ENCODE results near the gene FUS.

Gene FUS

GRCh38 chr16:31201582-31202413, 21.9 kb downstream of the FUS start (continued):
- TF ChIP-seq ZBTB6 (tag by site-specific recombination; IDR thresholded peaks at IDR 0.05) (no peak), ZNF530 (tag by site-specific recombination; IDR thresholded peaks at IDR 0.05; ENCODE audit: low read depth) (no peak), PATZ1 (tag by site-specific recombination; IDR thresholded peaks at IDR 0.05) (0 out of 2 replicates have a peak, but pooled peaks have one; percentile 20), ZBTB26 (tag by site-specific recombination; optimal IDR thresholded peaks at IDR 0.05) (no peak), EGR2 (tag by site-specific recombination; IDR thresholded peaks at IDR 0.05; ENCODE audit: low read depth) (0 out of 2 replicates have a peak, but pooled peaks have one; percentile 34), ZFHX2 (tag by site-specific recombination; conservative IDR thresholded peaks at IDR 0.05) (peak; percentile 39; the same call in 1 of the 2 replicates), HOXA7 (CRISPR knock-in tag; IDR thresholded peaks at IDR 0.05; ENCODE audit: borderline replicate concordance) (no peak), ZNF350 (tag by site-specific recombination; IDR thresholded peaks at IDR 0.05) (no peak), ZNF707 (tag by site-specific recombination; IDR thresholded peaks at IDR 0.05) (no peak), REPIN1 (tag by site-specific recombination; IDR thresholded peaks at IDR 0.05; ENCODE audit: low read depth) (no peak), ZNF341 (tag by site-specific recombination; IDR thresholded peaks at IDR 0.05; ENCODE audit: low read depth) (peak; percentile 45; the same call in 1 of the 2 replicates), ZNF121 (tag by site-specific recombination; IDR thresholded peaks at IDR 0.05) (no peak), ZNF558 (tag by site-specific recombination; IDR thresholded peaks at IDR 0.05) (no peak), ZNF302 (tag by site-specific recombination; IDR thresholded peaks at IDR 0.05; ENCODE audit: low read depth) (no peak), ZNF2 (tag by site-specific recombination; IDR thresholded peaks at IDR 0.05) (0 out of 2 replicates have a peak, but pooled peaks have one; percentile 25), MZF1 (tag by site-specific recombination; IDR thresholded peaks at IDR 0.05; ENCODE audit: borderline replicate concordance) (no peak), ZNF148 (tag by site-specific recombination; IDR thresholded peaks at IDR 0.05; ENCODE audit: borderline replicate concordance) (no peak), KLF17 (tag by site-specific recombination; IDR thresholded peaks at IDR 0.05) (0 out of 2 replicates have a peak, but pooled peaks have one; percentile 28), SCRT2 (tag by site-specific recombination; IDR thresholded peaks at IDR 0.05) (no peak), KLF1 (tag by site-specific recombination; IDR thresholded peaks at IDR 0.05) (peak; percentile 97), ZNF629 (tag by site-specific recombination; IDR thresholded peaks at IDR 0.05) (no peak), SP2 (tag by site-specific recombination; IDR thresholded peaks at IDR 0.05) (no peak)

Measured in HEK293 (cell line).